Measurements from ENCODE around the gene NBEA.

The NBEA gene

GRCh38 chr13:35190241-35190640, 248.2 kb downstream of the NBEA start:
- FAIRE-seq = no peak

- no peak for FAIRE-seq
Measured at GRCh38 chr13:35191883-35192282, 249.8 kb downstream of the NBEA start.

- FAIRE-seq = no peak
Measured at GRCh38 chr13:35198613-35199200, 256.6 kb downstream of the NBEA start.

GRCh38 chr13:35208587-35208986, 266.5 kb downstream of the NBEA start:
- peak; percentile 41 for FAIRE-seq

- no peak for FAIRE-seq
Measured at GRCh38 chr13:35210261-35210660, 268.2 kb downstream of the NBEA start.

- no peak for FAIRE-seq
Measured at GRCh38 chr13:35211949-35212348, 269.9 kb downstream of the NBEA start.

GRCh38 chr13:35213911-35214310, 271.8 kb downstream of the NBEA start:
- FAIRE-seq = peak; percentile 55

GRCh38 chr13:35216131-35216530, 274.1 kb downstream of the NBEA start:
- FAIRE-seq = no peak

GRCh38 chr13:35219021-35219420, 277.0 kb downstream of the NBEA start:
- FAIRE-seq = no peak

- FAIRE-seq = no peak
Measured at GRCh38 chr13:35225159-35225558, 283.1 kb downstream of the NBEA start.

GRCh38 chr13:35225582-35225981, 283.5 kb downstream of the NBEA start:
- no peak for FAIRE-seq

- FAIRE-seq = no peak
Measured at GRCh38 chr13:35228536-35228935, 286.5 kb downstream of the NBEA start.

GRCh38 chr13:35231426-35231825, 289.4 kb downstream of the NBEA start:
- FAIRE-seq = no peak

- no peak for FAIRE-seq
Measured at GRCh38 chr13:35238274-35238673, 296.2 kb downstream of the NBEA start.

GRCh38 chr13:35252536-35253205, 310.6 kb downstream of the NBEA start:
- no peak for FAIRE-seq

GRCh38 chr13:35255241-35255640, 313.2 kb downstream of the NBEA start:
- FAIRE-seq = no peak

GRCh38 chr13:35256459-35257148, 314.5 kb downstream of the NBEA start:
- FAIRE-seq = no peak

- FAIRE-seq = no peak
Measured at GRCh38 chr13:35260316-35260715, 318.2 kb downstream of the NBEA start.

GRCh38 chr13:35266412-35266811, 324.3 kb downstream of the NBEA start:
- no peak for FAIRE-seq

GRCh38 chr13:35278917-35279316, 336.8 kb downstream of the NBEA start:
- no peak for FAIRE-seq

GRCh38 chr13:35279500-35279899, 337.4 kb downstream of the NBEA start:
- FAIRE-seq = no peak

- no peak for FAIRE-seq
Measured at GRCh38 chr13:35283856-35284255, 341.8 kb downstream of the NBEA start.

GRCh38 chr13:35285677-35286076, 343.6 kb downstream of the NBEA start:
- no peak for FAIRE-seq

GRCh38 chr13:35292329-35292728, 350.3 kb downstream of the NBEA start:
- FAIRE-seq = no peak

Measured in colon (tissue), 2 donors.